GM21381 (cell line): ENCODE results near the gene AVPI1.
"Not testable (repeated sequence)": the region's sequence is repeated elsewhere in the genome, so short reads cannot be mapped to it uniquely, and the experiment has no call there.

Experiments
- ATAC-seq: cut with Tn5 transposase; IDR thresholded peaks from one replicate; pipeline ENCODE4 v1.9.1; 2021; ENCODE audit warnings: mild to moderate bottlenecking, moderate library complexity; ENCODE audit not compliant: unreplicated experiment

AVPI1 gene

GRCh38 chr10:97713339-97713825 is 26.3 kb upstream of the AVPI1 start, which contains the start of gene MARVELD1:
MARVELD1 (plus strand) TSS chr10:97713730; CDS start chr10:97713877, 147 bp downstream.
- ATAC-seq: no peak

- ATAC-seq: no peak
Measured at GRCh38 chr10:97711640-97712572, 24.9 kb upstream of the AVPI1 start.

- no peak for ATAC-seq
Measured at GRCh38 chr10:97708976-97709946, 22.2 kb upstream of the AVPI1 start.

GRCh38 chr10:97708167-97708566 is 21.1 kb upstream of the AVPI1 start:
- no peak for ATAC-seq

GRCh38 chr10:97707134-97707861 is 20.3 kb upstream of the AVPI1 start:
- no peak for ATAC-seq

- ATAC-seq: no peak
Measured at GRCh38 chr10:97705006-97705670, 18.1 kb upstream of the AVPI1 start.

- ATAC-seq: no peak
Measured at GRCh38 chr10:97704341-97704740, 17.3 kb upstream of the AVPI1 start.

- ATAC-seq: no peak
Measured at GRCh38 chr10:97703398-97704067, 16.5 kb upstream of the AVPI1 start.

GRCh38 chr10:97701438-97702069 is 14.5 kb upstream of the AVPI1 start:
- peak; percentile 73 for ATAC-seq

- not testable (repeated sequence) for ATAC-seq
Measured at GRCh38 chr10:97698072-97698655, 11.1 kb upstream of the AVPI1 start.

- no peak for ATAC-seq
Measured at GRCh38 chr10:97690133-97690532, 3.1 kb upstream of the AVPI1 start.

GRCh38 chr10:97689559-97690020 is 2.5 kb upstream of the AVPI1 start:
- ATAC-seq: no peak

- ATAC-seq: no peak
Measured at GRCh38 chr10:97687785-97688781, 1.0 kb upstream of the AVPI1 start.

GRCh38 chr10:97686301-97686961 is 610 bp downstream of the AVPI1 start:
- ATAC-seq: no peak

GRCh38 chr10:97685395-97685958 is 1.6 kb downstream of the AVPI1 start:
- no peak for ATAC-seq

GRCh38 chr10:97684866-97685394 is 2.1 kb downstream of the AVPI1 start:
- no peak for ATAC-seq
